CD4-positive, alpha-beta T cell (primary cell): ENCODE measurements around the gene XNDC1N. TPM values are rescaled to one million over a fixed set of nuclear protein-coding genes. Genes with fewer than 3 reads are reported as not detected.

Experiments
- ATAC-seq: fragments of 200-7000 bp; cut with Tn5 transposase; one replicate; pipeline ENCODE4 v1.10.0; 2022; ENCODE audit warnings: mild to moderate bottlenecking; ENCODE audit not compliant: poor library complexity
- CTCF ChIA-PET: fragments of 350-600 bp; sonication (Branson Sonifier 250); formaldehyde crosslinking; loops from one replicate; lab custom pipeline; 2021; ENCODE audit warnings: antibody characterized with exemption, inconsistent platforms; lab: Charles Lee
- POLR2A ChIA-PET: fragments of 350-600 bp; sonication (Branson Sonifier 250); formaldehyde crosslinking; loops from one replicate; lab custom pipeline; 2021; ENCODE audit warnings: antibody characterized with exemption, inconsistent platforms; lab: Charles Lee
- DNase-seq, 14 experiments: peaks; one replicate each; pipeline ENCODE4 v3.0.0-alpha.2; 2013 to 2020; ENCODE audit warnings: mixed read lengths in 2 of 14
- H3K27ac ChIP-seq, 2 donors: one replicate each; pipeline versions ENCODE4 v1.5.1 to v1.7.0; 2013; ENCODE audit warnings: low read length in 2 of 2, low read depth in 1 of 2, mild to moderate bottlenecking in 1 of 2
- H3K27me3 ChIP-seq, 2 experiments: 1 replicate in 1 of 2; 2 replicates in 1 of 2; pipeline versions ENCODE4 v1.6.1 to v1.7.0; 2013; ENCODE audit warnings: low read length in 2 of 2, control low read depth in 1 of 2, mild to moderate bottlenecking in 1 of 2, moderate library complexity in 1 of 2; ENCODE audit not compliant: insufficient read depth in 2 of 2, control insufficient read depth in 1 of 2
- H3K36me3 ChIP-seq: one replicate; pipeline ENCODE4 v1.6.1; 2013; ENCODE audit warnings: low read length, control low read depth; ENCODE audit not compliant: insufficient read depth
- H3K4me1 ChIP-seq: one replicate; pipeline ENCODE4 v1.6.1; 2013; ENCODE audit warnings: low read length, control low read depth; ENCODE audit not compliant: insufficient read depth
- H3K4me3 ChIP-seq: one replicate; pipeline ENCODE4 v1.5.1; 2013; ENCODE audit warnings: mild to moderate bottlenecking, low read length, moderate library complexity
- H3K9me3 ChIP-seq, 2 experiments: 1 replicate in 1 of 2; 2 replicates in 1 of 2; pipeline versions ENCODE4 v1.6.1 to v1.7.0; 2013; ENCODE audit warnings: low read length in 2 of 2, mild to moderate bottlenecking in 2 of 2, control low read depth in 1 of 2, moderate library complexity in 1 of 2; ENCODE audit not compliant: control insufficient read depth in 1 of 2, insufficient read depth in 1 of 2
- H3K27ac Mint-ChIP-seq: one replicate; pipeline ENCODE4 v1.8.0; 2020; ENCODE audit warnings: mixed read lengths
- H3K27me3 Mint-ChIP-seq: one replicate; pipeline ENCODE4 v1.8.0; 2021; ENCODE audit warnings: mixed read lengths
- H3K36me3 Mint-ChIP-seq: one replicate; pipeline ENCODE4 v1.8.0; 2021; ENCODE audit warnings: low read depth, mixed read lengths
- H3K4me1 Mint-ChIP-seq: one replicate; pipeline ENCODE4 v1.8.0; 2021; ENCODE audit warnings: low read depth, mixed read lengths
- H3K4me3 Mint-ChIP-seq: one replicate; pipeline ENCODE4 v1.8.0; 2020; ENCODE audit warnings: mild to moderate bottlenecking, mixed read lengths
- H3K9me3 Mint-ChIP-seq: one replicate; pipeline ENCODE4 v1.8.0; 2020; ENCODE audit warnings: mixed read lengths
- intact Hi-C, 2 experiments: fragments of 100-400 bp; cut with DNase I in 1 of 2; cut with micrococcal nuclease in 1 of 2; formaldehyde crosslinking; loops; one replicate each; pipeline versions ENCODE4 v1.15.1 to v1.9.0; 2023 to 2025; cut with DNase I, micrococcal nuclease
- total RNA-seq, 174 experiments: library from RNA in 2 of 174; stranded (reverse) in 2 of 174; gene quantifications; one replicate each; pipeline ENCODE4 v1.2.3 and lab custom pipeline; 2021 to 2026
- TF ChIP-seq, protein P1 (sequence below): fragments of 200-600 bp; IDR thresholded peaks from one replicate; pipeline ENCODE4 v1.8.0; 2022; ENCODE audit warnings: antibody characterized with exemption, mild to moderate bottlenecking

XNDC1N gene
- total RNA-seq, 2 experiments from 2014 or later: 14.9 to 15.7 TPM

DNA sequence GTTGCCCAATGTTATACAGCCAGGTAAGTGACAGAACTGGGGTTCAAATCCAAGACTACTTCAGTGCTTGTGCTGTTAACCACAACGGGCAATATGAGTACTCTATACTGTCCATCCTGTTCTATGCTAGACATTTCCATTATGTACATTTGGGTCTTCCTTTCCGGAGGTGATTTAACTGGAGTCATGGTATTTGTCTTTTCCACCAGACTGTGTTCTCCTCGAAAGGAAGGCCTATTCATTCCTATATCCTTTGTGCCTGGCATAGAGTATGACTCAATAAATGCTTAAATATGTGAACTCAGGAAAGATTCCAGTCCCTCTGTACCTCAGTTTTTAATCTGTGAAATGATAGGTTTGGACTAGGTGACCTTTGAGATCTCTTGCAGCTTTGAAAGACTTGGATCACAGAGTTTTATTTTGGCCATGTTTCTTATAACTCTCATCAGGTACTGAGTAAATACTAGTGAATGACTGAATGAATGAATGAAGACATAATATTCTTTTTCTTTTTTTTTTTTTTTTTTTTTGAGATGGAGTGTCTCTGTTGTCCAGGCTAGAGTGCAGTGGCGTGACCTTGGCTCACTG, 7.0 kb upstream of the XNDC1N start:
- Mint-ChIP-seq H3K27ac (no peak overlapping the region), H3K27me3 (no peaks in the 10 kb centered on the region), H3K9me3 (no peaks in the 10 kb centered on the region), H3K4me1 (peaks cover 39% of the 10 kb centered on the region), H3K36me3 (peaks cover 7% of the 10 kb centered on the region), H3K4me3 (no peak overlapping the region)
- Histone ChIP-seq H3K4me1 (peaks cover 9% of the 10 kb centered on the region), H3K4me3 (no peak overlapping the region), H3K27ac (no peak overlapping the region), H3K36me3 (peaks cover 2% of the 10 kb centered on the region), H3K27me3 (no peaks in the 10 kb centered on the region), H3K9me3 (no peaks in the 10 kb centered on the region)
- TF ChIP-seq, protein P1, sequence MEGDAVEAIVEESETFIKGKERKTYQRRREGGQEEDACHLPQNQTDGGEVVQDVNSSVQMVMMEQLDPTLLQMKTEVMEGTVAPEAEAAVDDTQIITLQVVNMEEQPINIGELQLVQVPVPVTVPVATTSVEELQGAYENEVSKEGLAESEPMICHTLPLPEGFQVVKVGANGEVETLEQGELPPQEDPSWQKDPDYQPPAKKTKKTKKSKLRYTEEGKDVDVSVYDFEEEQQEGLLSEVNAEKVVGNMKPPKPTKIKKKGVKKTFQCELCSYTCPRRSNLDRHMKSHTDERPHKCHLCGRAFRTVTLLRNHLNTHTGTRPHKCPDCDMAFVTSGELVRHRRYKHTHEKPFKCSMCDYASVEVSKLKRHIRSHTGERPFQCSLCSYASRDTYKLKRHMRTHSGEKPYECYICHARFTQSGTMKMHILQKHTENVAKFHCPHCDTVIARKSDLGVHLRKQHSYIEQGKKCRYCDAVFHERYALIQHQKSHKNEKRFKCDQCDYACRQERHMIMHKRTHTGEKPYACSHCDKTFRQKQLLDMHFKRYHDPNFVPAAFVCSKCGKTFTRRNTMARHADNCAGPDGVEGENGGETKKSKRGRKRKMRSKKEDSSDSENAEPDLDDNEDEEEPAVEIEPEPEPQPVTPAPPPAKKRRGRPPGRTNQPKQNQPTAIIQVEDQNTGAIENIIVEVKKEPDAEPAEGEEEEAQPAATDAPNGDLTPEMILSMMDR: no peak
- no peak for DNase-seq
- ChIA-PET POLR2A (interaction anchor here (0.6 kb wide), 1 partner anchor 32 kb away, joined by 4 read pairs; no protein-coding TSS in a partner anchor), CTCF (no interaction called here)
- intact Hi-C loops: no loop called here
- no peak for ATAC-seq

DNA sequence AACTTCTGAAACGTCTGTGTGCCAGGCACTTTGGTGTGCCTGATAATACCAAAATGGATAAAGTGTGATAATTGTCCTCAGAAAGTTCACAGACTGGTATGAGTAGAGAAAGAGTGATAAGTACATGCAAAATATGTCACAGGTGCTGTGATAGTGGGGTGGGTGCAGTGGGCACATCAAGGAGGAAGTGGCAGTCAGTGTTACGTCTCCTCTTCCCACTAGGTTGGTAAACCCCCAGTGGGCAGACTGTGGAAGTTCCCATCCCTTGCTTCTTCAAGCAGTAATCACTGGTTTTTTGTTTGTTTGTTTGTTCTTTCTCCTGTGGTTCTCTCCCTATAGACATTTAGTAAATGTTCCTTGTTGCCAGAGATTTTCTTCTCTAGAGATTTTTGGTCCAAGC, 5.8 kb upstream of the XNDC1N start:
- Mint-ChIP-seq H3K4me3 (no peak overlapping the region), H3K27me3 (no peaks in the 10 kb centered on the region), H3K9me3 (no peaks in the 10 kb centered on the region), H3K4me1 (peaks cover 51% of the 10 kb centered on the region), H3K27ac (no peak overlapping the region), H3K36me3 (peaks cover 7% of the 10 kb centered on the region)
- ATAC-seq (peak; percentile 52), DNase-seq (peak in 3 of 14 experiments; percentile 20 to 38 (median 29))
- no peak overlapping the region for H3K4me3 ChIP-seq
- TF ChIP-seq, protein P1: no peak
- H3K27me3 ChIP-seq: no peaks in the 10 kb centered on the region
- POLR2A ChIA-PET: no interaction called here
- intact Hi-C loops: no loop called here
- peaks cover 2% of the 10 kb centered on the region for H3K36me3 ChIP-seq
- H3K4me1 ChIP-seq: peaks cover 21% of the 10 kb centered on the region
- no peaks in the 10 kb centered on the region for H3K9me3 ChIP-seq
- CTCF ChIA-PET: no interaction called here
- H3K27ac ChIP-seq: no peak overlapping the region

DNA sequence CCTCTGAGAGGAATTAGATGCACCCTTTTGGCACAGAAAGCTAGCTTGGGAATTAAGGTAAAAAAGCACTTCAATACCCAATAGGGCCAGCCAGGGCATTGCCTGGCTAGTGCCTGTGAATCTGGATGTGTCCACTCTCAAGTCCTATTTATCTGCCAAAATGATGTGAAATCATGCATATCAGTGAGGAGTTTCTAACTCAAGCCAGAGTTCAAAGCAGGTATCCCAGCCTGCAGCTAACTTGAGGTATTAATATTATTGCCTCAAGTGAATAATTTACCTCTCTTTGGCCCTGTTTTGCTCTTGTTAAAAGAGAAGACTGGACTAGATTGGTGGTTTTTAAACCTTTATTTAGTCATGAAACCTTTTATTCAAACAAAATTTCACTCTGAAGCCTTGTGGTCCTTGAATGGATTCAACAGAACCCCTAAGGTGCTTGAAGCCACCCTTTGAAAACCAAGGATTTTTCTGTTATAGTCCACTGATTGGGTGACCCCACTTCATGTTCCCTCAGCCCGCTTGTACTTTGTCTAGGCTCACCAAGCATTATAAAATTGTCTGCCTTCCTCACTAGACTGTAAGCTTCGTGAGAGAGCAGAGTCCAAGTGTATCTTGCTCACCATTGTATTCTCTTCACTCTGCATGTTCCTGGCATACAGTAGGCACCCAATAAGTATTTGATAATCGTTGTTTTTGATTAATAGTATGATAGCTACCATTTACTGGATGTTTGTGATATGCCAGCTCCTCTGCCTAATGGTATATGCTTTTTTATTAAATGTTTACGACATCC, 4.9 kb upstream of the XNDC1N start:
- ChIA-PET CTCF (no interaction called here), POLR2A (no interaction called here)
- Mint-ChIP-seq H3K9me3 (no peaks in the 10 kb centered on the region), H3K4me3 (no peak overlapping the region), H3K36me3 (peaks cover 14% of the 10 kb centered on the region), H3K27ac (no peak overlapping the region), H3K4me1 (peaks cover 60% of the 10 kb centered on the region), H3K27me3 (no peaks in the 10 kb centered on the region)
- peaks cover 23% of the 10 kb centered on the region for H3K4me1 ChIP-seq
- H3K9me3 ChIP-seq: no peaks in the 10 kb centered on the region
- H3K4me3 ChIP-seq: no peak overlapping the region
- H3K27ac ChIP-seq: no peak overlapping the region
- DNase-seq (no peak), ATAC-seq (no peak)
- TF ChIP-seq, protein P1: no peak
- H3K27me3 ChIP-seq: no peaks in the 10 kb centered on the region
- peaks cover 2% of the 10 kb centered on the region for H3K36me3 ChIP-seq
- intact Hi-C loops: no loop called here
